ENCODE results near the gene DENND2C. TPM values are rescaled to one million over a fixed set of nuclear protein-coding genes. Genes with fewer than 3 reads are reported as not detected.

Gene DENND2C
- total and polyA plus RNA-seq, 2 experiments from 2014 or later: 1.4 to 5.6 TPM

DNA sequence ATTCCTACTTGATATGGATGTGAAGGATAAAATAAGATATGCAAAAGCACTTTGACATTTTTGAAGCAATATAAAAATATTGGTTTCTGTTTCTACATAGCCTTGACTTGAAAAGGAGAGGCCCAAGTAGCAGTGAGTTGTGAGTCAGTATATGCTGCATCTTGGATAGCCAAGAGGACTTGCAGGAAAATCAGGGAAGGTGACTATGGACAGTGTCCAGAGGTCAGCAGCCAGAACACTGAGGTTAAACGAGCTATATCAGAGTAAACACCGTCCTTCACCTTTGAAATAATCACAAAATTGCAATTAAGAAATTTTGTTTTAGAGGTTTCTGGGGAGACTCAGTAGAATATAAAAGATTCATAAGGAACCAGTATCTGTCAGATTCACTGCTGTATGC is 32.1 kb upstream of the DENND2C start:
- no peak overlapping the region for H3K4me2 ChIP-seq
- H2AFZ ChIP-seq: no peak overlapping the region
- H3K27ac ChIP-seq: no peak overlapping the region
- TF ChIP-seq EZH2phosphoT487 (IDR thresholded peaks at IDR 0.05; ENCODE audit: low read depth, severe bottlenecking, unreplicated experiment) (no peak), EZH2 (IDR thresholded peaks at IDR 0.05; ENCODE audit: borderline replicate concordance) (no peak)
- TF ChIP-seq, protein P1, sequence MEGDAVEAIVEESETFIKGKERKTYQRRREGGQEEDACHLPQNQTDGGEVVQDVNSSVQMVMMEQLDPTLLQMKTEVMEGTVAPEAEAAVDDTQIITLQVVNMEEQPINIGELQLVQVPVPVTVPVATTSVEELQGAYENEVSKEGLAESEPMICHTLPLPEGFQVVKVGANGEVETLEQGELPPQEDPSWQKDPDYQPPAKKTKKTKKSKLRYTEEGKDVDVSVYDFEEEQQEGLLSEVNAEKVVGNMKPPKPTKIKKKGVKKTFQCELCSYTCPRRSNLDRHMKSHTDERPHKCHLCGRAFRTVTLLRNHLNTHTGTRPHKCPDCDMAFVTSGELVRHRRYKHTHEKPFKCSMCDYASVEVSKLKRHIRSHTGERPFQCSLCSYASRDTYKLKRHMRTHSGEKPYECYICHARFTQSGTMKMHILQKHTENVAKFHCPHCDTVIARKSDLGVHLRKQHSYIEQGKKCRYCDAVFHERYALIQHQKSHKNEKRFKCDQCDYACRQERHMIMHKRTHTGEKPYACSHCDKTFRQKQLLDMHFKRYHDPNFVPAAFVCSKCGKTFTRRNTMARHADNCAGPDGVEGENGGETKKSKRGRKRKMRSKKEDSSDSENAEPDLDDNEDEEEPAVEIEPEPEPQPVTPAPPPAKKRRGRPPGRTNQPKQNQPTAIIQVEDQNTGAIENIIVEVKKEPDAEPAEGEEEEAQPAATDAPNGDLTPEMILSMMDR (IDR thresholded peaks at IDR 0.05; ENCODE audit: poor library complexity): no peak
- H3K4me1 ChIP-seq (ENCODE audit: insufficient read depth): no peaks in the 10 kb centered on the region
- no peak for DNase-seq (ENCODE audit: low spot score)
- 60% methylated on average over 2 of the region's 2 CpGs for WGBS (ENCODE audit: low lambda C conversion rate, missing lambda C conversion rate)
- no peaks in the 10 kb centered on the region for H3K79me2 ChIP-seq
- H3K36me3 ChIP-seq (replicated peaks; ENCODE audit: insufficient read depth, low read depth): no peaks in the 10 kb centered on the region
- H3K9me2 ChIP-seq (replicated peaks; ENCODE audit: insufficient read depth): no peaks in the 10 kb centered on the region
- H3K9me3 ChIP-seq (ENCODE audit: low read depth): no peaks in the 10 kb centered on the region
- H3K4me3 ChIP-seq: no peak overlapping the region
- H4K20me1 ChIP-seq (ENCODE audit: insufficient read depth, poor library complexity, severe bottlenecking): no peaks in the 10 kb centered on the region
- no peaks in the 10 kb centered on the region for H3K27me3 ChIP-seq

DNA sequence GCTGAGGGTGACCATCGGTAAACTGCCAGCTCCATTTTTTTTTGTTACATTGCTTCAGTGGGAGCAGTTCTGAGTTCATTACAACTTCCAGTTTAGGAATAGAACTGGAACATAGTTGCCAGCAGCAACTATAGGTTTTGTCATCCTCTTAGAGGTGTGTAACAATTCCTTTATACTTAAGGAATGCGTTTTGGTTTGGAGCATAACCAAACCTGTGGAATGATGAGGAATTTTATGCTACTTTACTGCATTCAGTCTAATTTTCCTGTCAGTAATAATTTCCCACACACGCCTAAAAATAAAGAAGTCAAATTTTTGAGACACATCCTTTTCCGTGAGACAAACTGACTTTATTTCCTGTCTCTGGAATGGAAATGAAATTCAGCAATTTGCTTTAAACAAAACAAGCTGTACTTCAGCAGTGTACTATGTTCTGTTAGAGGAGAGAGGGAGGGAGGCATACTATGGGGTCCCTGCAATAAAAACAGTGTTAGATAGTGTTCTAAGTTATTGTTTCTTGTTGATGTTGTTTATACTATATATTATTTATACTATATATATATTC is 30.3 kb upstream of the DENND2C start:
- no peaks in the 10 kb centered on the region for H4K20me1 ChIP-seq (ENCODE audit: insufficient read depth, poor library complexity, severe bottlenecking)
- no peaks in the 10 kb centered on the region for H3K79me2 ChIP-seq
- H3K9me2 ChIP-seq (replicated peaks; ENCODE audit: insufficient read depth): no peaks in the 10 kb centered on the region
- H3K27me3 ChIP-seq: no peaks in the 10 kb centered on the region
- no peaks in the 10 kb centered on the region for H3K4me1 ChIP-seq (ENCODE audit: insufficient read depth)
- no peaks in the 10 kb centered on the region for H3K9me3 ChIP-seq (ENCODE audit: low read depth)
- WGBS (ENCODE audit: low lambda C conversion rate, missing lambda C conversion rate): 61% methylated on average over 4 of the region's 4 CpGs
- no peak overlapping the region for H3K4me2 ChIP-seq
- no peaks in the 10 kb centered on the region for H3K36me3 ChIP-seq (replicated peaks; ENCODE audit: insufficient read depth, low read depth)
- TF ChIP-seq, protein P1 (IDR thresholded peaks at IDR 0.05; ENCODE audit: poor library complexity): no peak
- TF ChIP-seq EZH2phosphoT487 (IDR thresholded peaks at IDR 0.05; ENCODE audit: low read depth, severe bottlenecking, unreplicated experiment) (no peak), EZH2 (IDR thresholded peaks at IDR 0.05; ENCODE audit: borderline replicate concordance) (no peak)
- no peak overlapping the region for H3K27ac ChIP-seq
- no peak for DNase-seq (ENCODE audit: low spot score)
- no peak overlapping the region for H2AFZ ChIP-seq
- H3K4me3 ChIP-seq: no peak overlapping the region

DNA sequence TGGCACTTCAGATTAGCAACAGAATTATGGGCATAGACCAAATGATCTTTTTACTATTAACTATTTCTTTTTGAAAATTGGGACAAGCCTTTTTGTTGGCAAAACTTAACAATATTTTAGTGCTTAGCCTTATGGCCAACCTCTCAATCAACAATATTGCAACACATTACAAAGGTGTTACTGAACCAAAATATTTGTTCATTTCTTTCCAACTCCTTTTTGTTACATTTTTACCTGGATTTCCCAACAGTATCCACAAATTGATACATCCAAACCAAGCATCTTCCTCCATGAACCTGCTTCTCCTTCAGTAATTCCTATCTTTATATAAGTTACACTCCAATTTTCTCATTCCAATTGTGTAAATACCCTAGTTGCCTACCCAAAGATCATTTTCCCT is 27.0 kb upstream of the DENND2C start:
- Histone ChIP-seq H3K79me2 (no peaks in the 10 kb centered on the region), H3K9me2 (replicated peaks; ENCODE audit: insufficient read depth) (no peaks in the 10 kb centered on the region), H3K27ac (no peak overlapping the region), H3K27me3 (no peaks in the 10 kb centered on the region), H2AFZ (no peak overlapping the region), H3K4me2 (no peak overlapping the region), H3K36me3 (replicated peaks; ENCODE audit: insufficient read depth, low read depth) (no peaks in the 10 kb centered on the region), H3K4me1 (ENCODE audit: insufficient read depth) (no peaks in the 10 kb centered on the region), H3K9me3 (ENCODE audit: low read depth) (no peaks in the 10 kb centered on the region), H3K4me3 (no peak overlapping the region), H4K20me1 (ENCODE audit: insufficient read depth, poor library complexity, severe bottlenecking) (no peaks in the 10 kb centered on the region)
- no peak for DNase-seq (ENCODE audit: low spot score)
- no peak for TF ChIP-seq EZH2 (IDR thresholded peaks at IDR 0.05; ENCODE audit: borderline replicate concordance)
- no peak for TF ChIP-seq EZH2phosphoT487 (IDR thresholded peaks at IDR 0.05; ENCODE audit: low read depth, severe bottlenecking, unreplicated experiment)
- TF ChIP-seq, protein P1 (IDR thresholded peaks at IDR 0.05; ENCODE audit: poor library complexity): no peak

Measured in hepatocyte (in vitro differentiated cells).